CD4-positive, alpha-beta T cell treated with Interleukin-6 at 100 ng/mL for 8 hours (primary cell): Measurements from ENCODE around the gene ARL6IP5.

ENCODE experiments used
- DNase-seq: peaks from one replicate; pipeline ENCODE4 v3.0.0-alpha.2; 2020; ENCODE audit warnings: mixed read lengths, low spot score

Gene ARL6IP5, protein sequence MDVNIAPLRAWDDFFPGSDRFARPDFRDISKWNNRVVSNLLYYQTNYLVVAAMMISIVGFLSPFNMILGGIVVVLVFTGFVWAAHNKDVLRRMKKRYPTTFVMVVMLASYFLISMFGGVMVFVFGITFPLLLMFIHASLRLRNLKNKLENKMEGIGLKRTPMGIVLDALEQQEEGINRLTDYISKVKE

GRCh38 chr3:69084326-69085167 lies at the start of gene ARL6IP5:
Gene ARL6IP5 (plus strand): TSS chr3:69084937. CDS start chr3:69085048, 111 bp downstream.
- peak; percentile 92 for DNase-seq

GRCh38 chr3:69044608-69045007 lies 40.1 kb upstream of the ARL6IP5 start:
- DNase-seq = no peak

- DNase-seq = no peak
Measured at GRCh38 chr3:69048990-69049389, 35.7 kb upstream of the ARL6IP5 start.

GRCh38 chr3:69051756-69052471 lies 32.8 kb upstream of the ARL6IP5 start, which contains the start of gene TMF1:
Gene TMF1 (minus strand): TSS chr3:69052333. CDS start chr3:69052086, 247 bp downstream.
- peak; percentile 98 for DNase-seq

DNA sequence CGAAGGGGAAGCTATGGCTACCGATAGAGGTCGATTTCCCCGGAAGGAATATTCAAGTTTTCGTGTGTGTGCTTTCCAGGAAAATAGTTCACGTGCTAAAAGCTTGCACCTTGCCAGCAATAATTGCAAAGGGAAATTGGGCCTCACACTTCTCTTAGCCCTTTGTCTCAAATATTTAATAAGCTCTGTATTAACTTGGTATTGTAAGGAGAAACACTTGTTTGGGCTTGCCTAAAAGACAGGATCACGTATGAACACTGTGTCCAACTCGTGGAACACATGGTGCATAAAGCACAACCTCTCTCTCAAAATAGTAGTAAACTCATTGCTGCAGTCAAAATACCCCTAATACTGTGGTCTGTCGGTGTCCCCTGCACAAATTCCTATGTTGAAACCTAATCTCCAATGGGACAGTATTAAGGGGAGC lies 32.3 kb upstream of the ARL6IP5 start:
- DNase-seq = no peak

DNA sequence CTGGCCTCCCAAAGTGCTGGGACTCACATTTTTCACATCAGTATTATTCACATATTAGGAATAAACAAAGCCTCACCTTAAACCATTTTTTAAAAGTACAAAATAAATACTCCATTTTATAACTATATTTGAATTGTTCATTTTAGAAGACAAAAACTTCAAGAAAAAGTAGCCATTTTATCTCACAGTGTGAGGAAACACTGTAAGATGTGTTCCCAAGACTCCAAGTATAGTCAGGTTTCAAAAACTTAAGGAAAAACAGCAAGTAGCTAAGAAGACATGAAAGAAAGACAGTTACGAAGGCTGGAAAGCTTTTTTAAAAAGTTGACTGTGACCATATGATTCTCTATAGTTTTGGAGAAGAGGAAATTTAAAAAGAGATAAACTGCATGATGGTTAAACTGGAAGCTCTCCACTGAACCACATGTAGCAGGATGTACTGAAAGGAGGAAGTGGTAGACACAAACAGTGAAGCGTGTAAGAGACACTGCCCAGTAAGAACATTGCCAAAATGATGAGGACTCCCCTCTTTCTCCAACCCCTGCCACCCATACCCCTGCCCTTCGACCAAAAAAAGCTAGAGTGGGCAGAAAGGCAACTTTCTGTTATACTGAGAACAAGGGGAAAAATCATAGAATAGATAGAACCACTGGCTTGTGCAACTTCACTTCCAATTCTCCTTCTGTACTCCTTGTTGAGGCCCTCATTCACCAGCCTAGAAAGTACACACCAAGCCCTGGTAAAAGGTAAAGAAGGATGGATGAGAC lies 26.4 kb upstream of the ARL6IP5 start:
- DNase-seq = peak; percentile 49

DNA sequence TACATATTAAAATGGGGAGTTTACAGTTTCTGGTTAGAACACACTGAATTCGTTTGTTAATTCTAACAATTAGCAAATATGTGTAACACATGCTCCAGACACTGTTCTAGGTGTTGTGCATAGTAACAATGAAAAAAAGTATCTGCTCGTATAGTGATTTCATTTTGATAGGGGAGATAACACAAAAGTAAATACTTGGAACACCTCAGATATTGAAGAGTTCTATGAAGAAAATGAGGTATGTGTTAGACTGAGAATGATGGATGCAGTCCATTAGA lies 25.9 kb upstream of the ARL6IP5 start:
- no peak for DNase-seq

- DNase-seq = no peak
Measured at GRCh38 chr3:69059688-69060087, 25.0 kb upstream of the ARL6IP5 start.

GRCh38 chr3:69063636-69064035 lies 21.1 kb upstream of the ARL6IP5 start:
- peak; percentile 9 for DNase-seq

- DNase-seq = peak; percentile 41
Measured at GRCh38 chr3:69065318-69065964, 19.3 kb upstream of the ARL6IP5 start.

DNA sequence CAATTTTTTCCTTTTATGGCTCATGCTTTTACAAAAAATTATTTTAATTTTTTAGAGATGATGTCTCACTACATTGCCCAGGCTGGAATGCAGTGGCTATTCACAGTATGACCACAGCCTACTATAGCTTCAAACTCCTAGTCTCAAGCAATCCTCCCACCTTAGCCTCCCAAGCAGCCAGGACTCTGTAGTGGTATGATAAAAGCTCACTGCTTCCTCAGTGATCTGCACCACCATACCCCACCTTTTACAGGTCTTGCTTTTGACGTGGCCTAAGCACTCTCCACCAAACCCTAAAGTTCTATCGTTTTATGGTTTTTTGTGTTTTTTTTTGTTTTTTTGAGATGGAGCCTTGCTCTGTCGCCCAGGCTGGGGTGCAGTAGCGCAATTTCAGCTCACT lies 18.6 kb upstream of the ARL6IP5 start:
- DNase-seq = no peak

- DNase-seq = no peak
Measured at GRCh38 chr3:69072928-69073327, 11.8 kb upstream of the ARL6IP5 start.

GRCh38 chr3:69079269-69080159 lies 5.2 kb upstream of the ARL6IP5 start:
- DNase-seq = no peak

DNA sequence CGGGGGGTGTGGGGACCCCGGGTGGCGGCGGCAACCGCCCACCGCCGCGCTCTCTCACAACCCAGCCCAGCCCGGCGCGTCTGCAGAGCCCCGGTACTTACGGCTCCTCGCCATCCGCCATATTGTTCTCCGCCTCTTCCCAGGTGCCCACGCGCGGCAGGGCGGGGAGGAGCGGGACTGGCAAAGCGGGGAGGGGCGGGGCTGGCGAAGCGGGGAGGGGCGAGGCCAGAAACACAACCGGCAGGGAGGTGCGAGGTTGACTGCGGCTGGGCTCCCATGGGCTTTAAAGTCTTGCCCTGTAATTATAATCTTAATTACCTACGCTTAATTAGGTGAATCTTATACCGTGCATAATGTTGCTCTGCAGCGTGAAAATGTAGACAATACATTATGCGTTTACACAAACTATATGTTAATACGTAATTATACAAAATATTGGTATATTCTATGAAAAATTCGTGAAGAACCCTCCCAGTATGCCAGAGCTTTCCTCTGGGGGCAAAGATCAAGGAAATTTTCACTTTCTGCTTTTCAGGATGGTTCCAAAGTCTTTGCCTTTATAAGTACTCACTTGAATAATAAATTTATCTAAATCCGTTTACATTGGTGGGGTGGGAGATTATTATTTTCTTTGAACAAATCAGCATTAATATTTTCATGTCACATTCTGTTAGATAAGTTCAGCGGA lies 4.4 kb upstream of the ARL6IP5 start, which contains the start of gene UBA3:
Gene UBA3 (minus strand): TSS at position 133 of the 688 bp plus-strand sequence. CDS start 12 bp downstream, at position 121.
- DNase-seq = peak; percentile 92

DNA sequence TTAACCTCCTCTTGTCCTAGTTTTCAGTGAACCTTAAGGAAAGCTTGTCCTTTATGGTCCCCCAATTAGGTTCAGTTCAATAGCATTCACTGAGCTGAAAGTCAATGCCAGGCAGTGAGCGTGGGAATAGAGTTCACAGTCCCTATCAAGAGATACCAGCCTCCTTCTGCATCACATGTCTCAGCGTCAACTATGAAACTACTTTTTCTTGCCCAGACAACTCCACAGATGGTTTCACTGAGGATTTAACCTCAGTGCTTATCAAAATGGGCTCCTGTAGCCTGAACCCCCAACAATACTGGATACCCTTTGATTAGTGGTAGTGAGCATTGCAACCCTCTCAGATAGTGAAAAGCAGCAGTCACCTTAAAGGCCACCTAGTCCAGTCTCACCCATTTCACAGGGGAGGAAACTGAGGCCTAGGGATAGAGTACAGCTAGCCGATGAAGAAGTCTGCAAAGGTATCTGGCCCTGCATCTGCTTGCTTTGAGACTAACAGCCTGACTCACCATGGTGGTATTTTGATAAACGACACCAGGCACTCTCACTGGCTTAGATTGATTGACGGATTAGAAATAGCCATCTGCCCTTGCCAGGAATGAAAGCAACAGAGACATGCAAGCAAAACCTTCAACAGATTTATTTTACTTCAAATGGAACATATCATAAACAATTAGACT lies 3.0 kb upstream of the ARL6IP5 start:
- no peak for DNase-seq

DNA sequence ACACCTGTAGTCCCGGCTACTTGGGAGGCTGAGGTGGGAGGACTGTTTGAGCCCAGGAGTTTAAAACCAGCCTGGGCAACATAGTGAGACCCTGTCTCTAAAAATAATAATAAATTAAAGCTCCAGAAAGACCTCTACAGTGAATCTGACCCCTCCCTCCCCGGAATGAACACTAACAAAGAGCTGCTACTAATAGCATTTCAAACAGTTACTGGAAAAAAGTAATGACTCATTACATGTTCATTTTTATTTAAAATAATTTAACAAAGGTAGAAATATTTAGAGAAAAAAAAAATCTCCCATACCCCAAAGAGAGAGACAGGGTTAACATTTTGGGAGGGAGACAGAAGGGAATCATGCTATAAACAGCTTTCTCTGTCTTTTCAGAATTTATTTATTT lies 2.4 kb upstream of the ARL6IP5 start:
- DNase-seq = no peak

DNA sequence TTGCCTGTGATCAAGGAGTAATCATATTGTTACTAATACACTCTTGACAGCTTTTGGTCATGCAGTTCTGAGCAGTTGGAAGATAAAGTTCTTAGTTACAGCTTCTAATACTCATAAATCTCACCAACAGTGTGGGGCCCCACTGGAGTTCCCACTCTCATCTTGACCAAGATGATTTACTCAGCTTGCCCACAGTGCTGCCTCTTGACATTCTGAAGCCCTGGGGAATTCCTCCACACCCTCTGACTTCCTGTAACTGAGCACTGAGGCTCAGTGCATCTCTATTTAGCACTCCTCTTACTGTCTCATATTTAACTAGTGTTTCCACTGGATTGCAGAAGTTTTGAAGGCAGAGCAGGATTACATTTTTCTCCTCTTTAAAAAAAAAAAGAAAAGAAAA lies 1.9 kb upstream of the ARL6IP5 start:
- peak; percentile 71 for DNase-seq

DNA sequence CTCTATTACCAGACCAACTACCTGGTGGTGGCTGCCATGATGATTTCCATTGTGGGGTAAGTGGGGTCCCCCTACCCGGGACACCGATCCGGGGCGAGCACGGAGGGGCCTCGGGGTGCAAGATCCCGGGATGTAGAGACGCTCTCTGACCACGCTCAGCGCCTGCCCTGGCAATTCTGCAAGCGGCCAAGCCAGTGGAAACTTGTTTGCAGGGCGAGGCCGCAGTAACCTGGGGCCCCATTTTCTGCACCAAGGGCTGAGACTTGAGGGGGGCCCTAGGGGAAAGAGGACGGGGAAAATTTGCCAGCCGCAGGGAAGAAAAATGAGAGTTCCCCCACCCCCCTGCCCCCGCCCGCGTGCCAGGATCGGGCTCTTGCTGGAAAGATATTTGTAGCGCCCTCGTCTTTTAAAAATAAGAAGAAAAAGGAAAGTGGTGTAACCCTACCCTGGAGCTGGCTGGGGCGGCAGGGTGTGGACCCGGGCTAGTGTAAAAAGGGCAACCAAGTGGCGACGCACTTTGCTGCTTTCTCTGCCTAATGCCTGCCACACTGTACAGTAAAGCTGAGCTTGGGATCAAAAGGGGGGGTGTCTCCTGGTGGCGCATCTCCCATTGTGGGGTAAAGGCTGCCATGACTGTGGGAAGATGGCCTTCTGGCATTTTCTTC lies 563 bp downstream of the ARL6IP5 start:
- peak; percentile 20 for DNase-seq
